GM18867 (cell line): Measurements from ENCODE around the gene MAGED4.
"Not testable (repeated sequence)": the region's sequence is repeated elsewhere in the genome, so short reads cannot be mapped to it uniquely, and the experiment has no call there.

Experiments
- ATAC-seq: cut with Tn5 transposase; IDR thresholded peaks from one replicate; pipeline ENCODE4 v1.9.1; 2021; ENCODE audit warnings: mild to moderate bottlenecking, moderate library complexity; ENCODE audit not compliant: unreplicated experiment

MAGED4 gene, protein sequence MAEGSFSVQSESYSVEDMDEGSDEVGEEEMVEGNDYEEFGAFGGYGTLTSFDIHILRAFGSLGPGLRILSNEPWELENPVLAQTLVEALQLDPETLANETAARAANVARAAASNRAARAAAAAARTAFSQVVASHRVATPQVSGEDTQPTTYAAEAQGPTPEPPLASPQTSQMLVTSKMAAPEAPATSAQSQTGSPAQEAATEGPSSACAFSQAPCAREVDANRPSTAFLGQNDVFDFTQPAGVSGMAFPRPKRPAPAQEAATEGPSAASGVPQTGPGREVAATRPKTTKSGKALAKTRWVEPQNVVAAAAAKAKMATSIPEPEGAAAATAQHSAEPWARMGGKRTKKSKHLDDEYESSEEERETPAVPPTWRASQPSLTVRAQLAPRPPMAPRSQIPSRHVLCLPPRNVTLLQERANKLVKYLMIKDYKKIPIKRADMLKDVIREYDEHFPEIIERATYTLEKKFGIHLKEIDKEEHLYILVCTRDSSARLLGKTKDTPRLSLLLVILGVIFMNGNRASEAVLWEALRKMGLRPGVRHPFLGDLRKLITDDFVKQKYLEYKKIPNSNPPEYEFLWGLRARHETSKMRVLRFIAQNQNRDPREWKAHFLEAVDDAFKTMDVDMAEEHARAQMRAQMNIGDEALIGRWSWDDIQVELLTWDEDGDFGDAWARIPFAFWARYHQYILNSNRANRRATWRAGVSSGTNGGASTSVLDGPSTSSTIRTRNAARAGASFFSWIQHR

GRCh38 chrX:52184440-52185077 is at the start of gene MAGED4:
Gene MAGED4, plus strand, starts transcription at chrX:52184888. Its CDS starts 1,035 bp downstream, at chrX:52185923.
- ATAC-seq, result not testable (repeated sequence)

- ATAC-seq, result no peak
Measured at GRCh38 chrX:52138830-52139544, 45.7 kb upstream of the MAGED4 start.

DNA sequence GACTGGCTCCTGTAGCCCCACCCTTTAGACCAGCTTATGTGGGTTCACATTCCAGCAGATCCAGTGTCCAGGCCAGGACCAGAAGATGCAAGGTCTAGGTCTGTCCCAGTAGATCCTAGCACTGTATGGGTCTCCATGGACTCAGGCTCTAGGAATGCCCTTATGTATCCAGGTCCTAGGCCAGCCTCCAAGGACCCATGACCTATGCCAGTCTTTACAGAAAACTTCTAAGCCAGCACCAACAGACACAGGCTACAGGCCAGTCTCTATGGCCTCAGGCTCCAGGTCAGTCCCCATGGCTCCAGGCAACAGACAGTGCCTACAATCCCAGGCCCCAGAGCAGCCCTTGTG is 45.2 kb upstream of the MAGED4 start:
- ATAC-seq, result no peak

- no peak for ATAC-seq
Measured at GRCh38 chrX:52140020-52140419, 44.7 kb upstream of the MAGED4 start.

GRCh38 chrX:52150667-52151066 is 34.0 kb upstream of the MAGED4 start:
- not testable (repeated sequence) for ATAC-seq

- not testable (repeated sequence) for ATAC-seq
Measured at GRCh38 chrX:52160140-52160539, 24.5 kb upstream of the MAGED4 start.

DNA sequence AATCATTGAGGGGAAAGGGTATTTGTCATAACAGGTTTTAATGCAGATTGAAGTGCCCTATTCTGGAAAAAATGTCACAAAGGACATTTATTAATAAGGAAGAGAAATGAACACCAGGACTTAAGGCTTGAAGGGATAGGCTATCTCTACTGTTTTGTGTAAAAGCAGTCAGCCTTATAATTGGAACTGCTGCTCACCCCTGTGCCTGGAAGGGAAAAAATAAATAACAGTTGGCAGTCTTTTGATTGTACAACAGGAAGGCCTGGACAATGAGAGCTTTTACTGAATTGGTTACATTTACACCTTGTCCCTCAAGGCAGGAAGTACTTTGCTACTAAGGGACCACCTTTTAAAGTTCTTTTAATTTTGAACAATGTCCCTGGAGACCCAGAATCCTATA is 17.8 kb upstream of the MAGED4 start:
- no peak for ATAC-seq

- not testable (repeated sequence) for ATAC-seq
Measured at GRCh38 chrX:52171055-52171454, 13.6 kb upstream of the MAGED4 start.

- ATAC-seq, result not testable (repeated sequence)
Measured at GRCh38 chrX:52185078-52185453, 378 bp downstream of the MAGED4 start.

- ATAC-seq, result not testable (repeated sequence)
Measured at GRCh38 chrX:52211405-52211804, 26.7 kb downstream of the MAGED4 start.

DNA sequence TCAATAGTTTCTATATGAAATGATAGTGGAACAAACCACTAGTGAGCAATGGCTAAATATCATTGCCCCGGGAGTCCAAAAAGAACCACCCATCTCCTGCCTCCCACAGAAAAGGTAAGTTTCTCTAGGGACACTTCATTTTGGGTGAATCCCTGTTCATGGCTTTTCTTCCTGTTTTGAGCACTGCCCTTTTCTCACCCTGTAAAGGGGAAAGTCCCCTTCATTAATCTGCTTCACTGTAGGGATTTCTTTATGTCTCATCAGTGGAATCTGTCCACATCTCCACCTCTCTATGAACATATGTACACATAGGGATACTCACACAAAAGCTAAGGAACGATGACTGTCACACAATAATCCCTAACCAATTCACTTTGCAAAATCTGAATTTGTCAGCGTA is 28.6 kb downstream of the MAGED4 start:
- ATAC-seq, result no peak

DNA sequence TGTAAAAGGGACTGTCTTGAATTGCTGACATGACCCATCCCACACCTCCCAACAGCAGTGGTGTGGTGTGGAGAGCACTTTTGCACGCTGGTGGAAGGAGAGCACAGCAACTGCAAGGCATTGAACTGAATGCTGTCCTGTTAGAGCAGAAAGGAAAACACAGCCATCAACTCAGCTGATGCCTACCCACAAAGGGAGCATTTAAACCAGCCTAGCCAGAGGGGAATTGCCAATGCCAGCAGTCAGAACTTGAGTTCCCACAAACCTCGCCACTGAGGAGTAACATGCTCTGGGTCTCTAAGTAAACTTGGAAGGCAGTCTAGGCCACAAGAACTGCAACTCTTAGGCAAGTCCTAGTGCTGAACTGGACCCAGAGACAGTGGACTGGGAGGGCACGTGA is 31.9 kb downstream of the MAGED4 start:
- ATAC-seq, result no peak

DNA sequence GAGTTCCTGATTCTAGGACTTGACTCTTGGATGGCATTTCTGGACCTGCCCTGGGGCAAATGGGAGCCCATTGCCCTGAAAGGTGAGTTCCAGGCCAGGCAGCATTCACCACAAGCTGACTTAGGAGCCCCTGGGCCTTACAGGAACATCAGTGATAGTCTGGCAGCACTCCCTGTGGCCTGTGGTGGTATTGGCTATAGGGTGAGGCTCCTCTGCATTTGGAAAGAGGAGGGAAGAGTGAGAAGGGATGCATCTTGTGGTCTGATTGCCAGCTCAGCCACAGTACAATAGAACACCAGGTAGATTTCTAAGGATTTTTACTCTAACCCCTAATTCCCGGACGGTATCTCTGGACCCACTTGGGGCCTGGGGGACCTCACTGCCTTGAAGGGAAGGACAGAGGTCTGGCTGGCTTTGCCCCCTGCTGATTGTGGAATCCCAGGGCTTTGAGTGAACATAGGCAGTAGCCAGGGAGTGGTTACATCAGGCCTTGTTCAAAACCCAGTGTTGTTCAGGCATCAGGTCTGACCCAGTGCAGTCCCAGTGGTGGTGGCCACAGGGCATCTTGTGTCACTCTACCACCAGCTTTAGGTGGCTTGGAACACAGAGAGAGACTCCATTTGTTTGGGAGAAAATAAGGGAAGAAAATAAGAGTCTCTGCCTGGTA is 32.9 kb downstream of the MAGED4 start:
- no peak for ATAC-seq

DNA sequence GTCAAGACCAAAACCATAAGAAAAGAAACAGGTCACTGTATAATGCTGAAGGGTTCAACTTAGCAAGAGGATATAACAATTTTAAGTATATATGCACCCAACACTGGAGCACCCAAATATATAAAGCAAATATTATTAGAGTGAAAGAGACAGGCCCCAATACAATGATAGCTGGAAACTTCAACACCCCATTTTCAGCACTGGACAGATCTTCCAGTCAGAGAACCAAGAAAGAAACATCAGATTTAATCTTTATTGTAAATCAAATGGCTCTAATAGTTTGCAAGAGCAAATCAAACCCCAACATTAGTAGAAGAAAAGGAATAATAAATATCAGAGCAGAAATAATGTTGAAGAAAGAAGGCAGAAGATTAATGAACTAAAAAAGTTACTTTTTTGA is 36.2 kb downstream of the MAGED4 start:
- ATAC-seq, result no peak
